Measurements from ENCODE around the gene MUCL1. TPM values are rescaled to one million over a fixed set of nuclear protein-coding genes. Genes with fewer than 3 reads are reported as not detected.
"Not testable (repeated sequence)": the region's sequence is repeated elsewhere in the genome, so short reads cannot be mapped to it uniquely, and the experiment has no call there.

The MUCL1 gene, protein sequence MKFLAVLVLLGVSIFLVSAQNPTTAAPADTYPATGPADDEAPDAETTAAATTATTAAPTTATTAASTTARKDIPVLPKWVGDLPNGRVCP
- not detected for total RNA-seq
- long read RNA-seq, donor 1, result 0 reads
- long read RNA-seq, donor 2, result 0 reads

DNA sequence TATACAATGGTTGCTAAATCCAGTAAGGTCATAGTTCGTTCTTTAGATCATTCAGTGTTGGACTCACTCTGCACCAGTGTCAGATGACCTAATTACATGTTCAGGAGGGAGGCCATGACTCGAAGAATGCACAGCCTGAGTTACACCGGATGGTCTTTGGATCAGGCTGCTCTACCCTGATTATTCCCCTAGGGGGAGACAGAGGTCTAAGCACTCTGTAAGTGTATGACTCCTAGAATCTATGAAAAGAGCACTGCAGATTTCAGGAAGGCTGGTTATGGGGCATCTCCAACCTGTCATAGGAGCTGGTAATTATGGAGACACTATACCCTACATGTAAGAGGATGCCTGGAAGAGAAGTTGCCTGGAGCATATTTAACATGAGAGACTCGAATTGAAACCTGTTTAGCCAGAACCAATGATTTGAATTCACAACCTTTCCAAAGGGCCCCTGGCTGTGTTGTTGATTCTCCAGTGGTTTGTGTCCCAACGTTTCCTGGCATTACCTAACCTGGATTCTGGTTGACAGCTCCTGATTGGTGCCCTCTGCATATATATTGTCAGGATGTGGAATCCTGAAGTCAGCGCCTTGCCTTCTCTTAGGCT, at the start of gene MUCL1:
Gene MUCL1, plus strand, starts transcription at position 584 of the 606 bp plus-strand sequence. CDS start 67 bp downstream, outside the sequence.
- DNase-seq (ENCODE audit: low spot score), result no peak

DNA sequence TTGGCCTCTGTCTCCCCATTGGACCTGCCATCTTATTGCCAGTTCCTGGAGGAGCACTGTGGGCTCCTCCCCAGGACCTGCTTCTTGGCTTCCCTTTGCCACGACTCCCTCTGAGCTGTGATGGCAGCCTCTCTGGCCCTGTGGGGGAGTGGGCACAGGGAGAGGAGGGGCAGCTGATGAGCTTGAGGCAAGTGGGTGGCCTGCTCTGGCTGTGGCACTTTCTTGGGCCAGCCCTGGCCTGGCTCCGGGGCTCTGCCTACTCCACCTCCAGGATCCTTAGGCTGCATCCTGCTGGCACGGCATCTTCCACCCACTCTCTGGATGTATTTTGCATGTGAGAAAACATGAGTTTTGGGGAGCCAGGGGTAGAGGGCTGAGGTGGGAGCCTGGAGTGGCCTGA, 32.6 kb upstream of the MUCL1 start:
- DNase-seq (ENCODE audit: low spot score), result no peak
- intact Hi-C loops (cut with DNase I), result no loop called here

More for the DNA sequence above, at the start of gene MUCL1:
- intact Hi-C loops (cut with DNase I), result no loop called here

DNA sequence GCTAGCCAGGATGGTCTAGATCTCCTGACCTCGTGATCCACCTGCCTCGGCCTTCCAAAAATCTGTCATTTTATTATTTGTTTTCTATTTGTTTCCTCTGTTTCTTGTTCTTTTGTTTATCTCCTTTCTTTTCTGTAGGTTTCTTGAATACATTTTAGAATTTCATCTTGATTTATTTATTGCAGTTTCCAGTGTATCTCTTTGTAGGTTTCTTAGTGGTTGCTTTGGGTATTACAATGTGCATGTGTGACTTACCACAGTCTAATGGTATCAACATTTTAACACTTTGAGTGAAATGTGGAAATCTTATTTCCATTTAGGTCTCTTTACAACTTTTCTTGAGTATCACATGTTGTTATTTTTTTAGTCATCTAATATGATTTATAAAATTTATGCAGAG, 29.9 kb upstream of the MUCL1 start:
- no peak for DNase-seq (ENCODE audit: low spot score)
- intact Hi-C loops (cut with DNase I), result no loop called here

DNA sequence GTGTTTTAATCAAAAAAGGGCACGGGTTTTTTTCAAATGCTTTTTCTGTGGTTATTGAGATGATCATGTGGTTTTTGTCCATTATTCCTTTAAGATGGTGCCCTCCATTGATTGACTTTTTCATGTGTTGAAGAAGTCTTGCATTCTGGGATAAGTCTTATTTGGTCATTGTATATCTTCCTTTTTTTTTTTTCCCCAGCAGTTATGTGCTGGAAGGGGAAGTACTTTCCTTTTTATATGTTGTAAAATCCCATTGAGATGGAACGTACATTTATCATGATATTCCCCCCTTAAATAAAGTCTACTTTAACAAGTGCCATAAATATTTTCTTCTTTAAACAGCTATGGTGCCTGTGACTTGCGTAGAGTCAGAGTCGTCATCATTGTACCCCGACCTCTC, 24.8 kb upstream of the MUCL1 start:
- DNase-seq (ENCODE audit: low spot score), result no peak
- intact Hi-C loops (cut with DNase I), result no loop called here

DNA sequence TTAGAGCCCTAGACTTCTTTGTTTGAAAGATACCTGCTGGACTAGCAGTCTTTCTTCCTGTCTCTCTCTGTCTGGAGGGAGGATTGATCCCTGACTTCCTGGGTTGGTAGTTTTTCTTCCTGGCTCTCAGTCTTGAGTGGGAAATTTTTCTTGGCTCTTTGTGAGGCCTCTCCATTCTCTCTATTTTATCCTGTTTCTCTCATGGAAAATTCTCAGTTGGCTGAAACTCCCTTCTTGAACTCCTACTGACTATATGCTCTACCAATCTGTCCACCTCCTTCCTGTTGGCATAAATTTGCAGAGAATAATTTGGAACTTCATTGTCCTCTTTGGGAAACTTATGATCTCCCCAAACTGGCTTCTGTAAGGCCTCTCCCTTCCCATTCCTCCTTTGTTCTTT, 24.1 kb upstream of the MUCL1 start:
- intact Hi-C loops (cut with DNase I), result no loop called here
- no peak for DNase-seq (ENCODE audit: low spot score)

DNA sequence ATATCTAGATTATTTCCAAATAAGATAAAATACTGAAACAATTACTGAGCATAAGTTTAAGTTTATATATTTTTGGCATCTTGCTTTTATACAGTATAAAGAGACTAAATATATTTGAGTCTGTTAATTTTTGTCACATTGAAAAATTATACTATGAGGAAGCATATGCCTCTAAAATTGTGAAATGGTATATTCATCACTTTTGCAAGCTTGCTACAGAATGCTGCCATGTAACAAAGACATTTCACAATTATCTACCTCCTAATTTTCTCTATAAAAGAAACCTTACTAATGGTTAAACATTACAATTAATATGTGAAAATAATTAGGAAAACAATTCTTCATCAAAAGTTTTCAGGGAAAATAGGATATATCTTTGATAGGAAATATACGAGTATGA, 22.7 kb upstream of the MUCL1 start:
- intact Hi-C loops (cut with DNase I), result no loop called here
- no peak for DNase-seq (ENCODE audit: low spot score)

DNA sequence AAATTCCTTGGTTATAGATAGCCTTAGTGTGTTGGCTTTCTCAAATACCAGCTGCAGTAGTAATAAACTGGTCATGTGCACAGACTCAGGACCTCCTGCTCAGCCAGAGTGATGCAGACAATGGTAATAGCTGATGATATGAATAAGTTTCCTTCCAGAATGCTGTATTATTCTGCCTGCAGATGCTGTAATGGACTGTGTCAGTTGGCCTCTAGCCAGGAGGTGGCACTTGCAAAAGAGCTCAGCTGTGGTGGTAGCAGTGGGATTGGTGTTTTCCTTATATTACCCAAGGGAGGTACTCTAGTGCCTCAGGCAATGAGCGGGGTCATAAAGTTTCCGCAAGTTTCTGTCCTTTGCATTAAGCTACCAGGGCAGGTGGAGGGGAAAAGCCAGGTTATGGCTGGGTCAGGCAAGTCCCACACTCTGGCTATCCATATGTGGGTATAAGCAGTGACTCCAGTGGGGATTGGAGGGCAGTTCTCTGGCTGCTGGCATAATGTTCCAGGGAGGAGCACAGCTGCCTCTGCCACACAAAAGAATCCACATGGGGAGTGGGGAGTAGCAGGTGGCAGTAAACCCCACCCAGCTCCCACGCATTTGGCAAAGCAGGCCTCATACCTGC, 14.0 kb upstream of the MUCL1 start:
- intact Hi-C loops (cut with DNase I), result no loop called here

DNA sequence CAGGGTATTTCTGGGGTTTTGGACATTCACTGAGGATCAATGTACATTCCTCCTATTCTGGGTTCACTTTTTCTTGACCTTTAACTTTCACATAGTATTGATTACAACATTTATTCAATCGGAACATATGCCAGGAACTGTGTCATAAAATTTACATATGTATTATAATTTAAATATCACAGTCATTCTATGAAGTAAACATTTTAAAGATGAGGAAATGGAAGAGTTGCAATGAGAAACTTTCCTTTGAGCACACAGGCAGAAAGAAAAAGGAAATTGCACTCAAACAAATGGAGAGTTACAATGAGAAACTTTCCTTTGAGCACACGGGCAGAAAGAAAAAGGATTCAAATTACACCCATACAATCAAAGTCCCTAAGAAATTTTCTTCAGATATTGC, 3.1 kb downstream of the MUCL1 start:
- DNase-seq (ENCODE audit: low spot score), result no peak
- intact Hi-C loops (cut with DNase I), result no loop called here

More for the DNA sequence above, 14.0 kb upstream of the MUCL1 start:
- no peak for DNase-seq (ENCODE audit: low spot score)

DNA sequence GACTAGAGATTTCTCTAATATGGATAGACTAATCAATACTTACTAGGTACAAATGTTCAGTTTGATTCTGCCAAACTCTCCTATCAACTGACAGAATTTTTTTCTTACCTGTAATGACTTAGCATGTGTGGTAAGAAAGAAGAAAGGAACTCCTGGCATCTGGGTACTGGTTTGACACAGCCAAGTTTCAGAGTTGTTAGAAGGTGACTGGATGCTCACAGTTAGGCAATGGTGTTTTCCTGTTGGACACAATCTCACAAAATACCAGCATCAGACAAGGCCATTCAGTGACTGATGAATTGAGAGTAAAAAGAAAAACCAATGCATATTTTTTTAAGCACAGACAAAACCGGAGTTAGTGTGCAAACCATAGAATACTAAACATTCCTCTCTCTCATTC, 4.2 kb downstream of the MUCL1 start:
- intact Hi-C loops (cut with DNase I), result no loop called here
- DNase-seq (ENCODE audit: low spot score), result no peak

DNA sequence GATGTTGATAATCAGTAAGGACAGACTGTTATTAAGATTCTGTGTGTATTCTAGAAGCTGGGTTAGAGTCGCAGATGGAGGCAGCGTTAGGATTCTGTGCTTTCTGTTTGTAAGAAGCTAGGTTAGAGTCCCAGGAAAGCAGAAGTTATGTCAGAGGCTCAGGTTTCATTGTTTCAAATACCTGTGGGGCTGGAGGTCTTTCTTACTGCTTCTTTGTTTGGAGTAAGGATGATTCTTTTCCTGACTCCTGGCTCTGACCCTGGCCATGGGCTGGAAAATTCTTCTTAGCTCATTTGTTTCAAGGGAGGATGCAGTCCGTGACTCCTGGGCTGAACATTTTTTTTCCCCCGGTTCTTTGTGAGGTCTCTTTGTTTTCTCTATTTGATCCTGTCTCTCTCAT, 5.2 kb downstream of the MUCL1 start:
- no peak for DNase-seq (ENCODE audit: low spot score)
- intact Hi-C loops (cut with DNase I), result no loop called here

DNA sequence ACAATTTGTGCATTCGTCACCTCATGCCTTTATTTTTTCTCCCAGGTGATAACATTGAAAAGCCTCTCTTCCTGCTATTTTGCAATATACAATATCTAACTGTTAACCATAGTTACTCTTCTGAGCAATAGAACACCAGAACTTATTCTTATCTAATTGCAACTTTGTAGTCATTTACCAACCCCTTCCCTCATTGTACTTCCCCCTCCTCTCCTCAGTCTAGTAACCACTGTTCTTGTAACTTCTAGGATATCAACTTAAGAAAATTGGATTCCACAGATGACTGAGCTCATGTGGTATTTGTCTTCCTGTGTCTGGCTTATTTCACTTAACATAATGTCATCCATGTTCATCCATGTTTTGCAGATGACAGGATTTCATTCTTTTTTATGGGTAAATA, 7.6 kb downstream of the MUCL1 start:
- no peak for DNase-seq (ENCODE audit: low spot score)
- intact Hi-C loops (cut with DNase I), result no loop called here

DNA sequence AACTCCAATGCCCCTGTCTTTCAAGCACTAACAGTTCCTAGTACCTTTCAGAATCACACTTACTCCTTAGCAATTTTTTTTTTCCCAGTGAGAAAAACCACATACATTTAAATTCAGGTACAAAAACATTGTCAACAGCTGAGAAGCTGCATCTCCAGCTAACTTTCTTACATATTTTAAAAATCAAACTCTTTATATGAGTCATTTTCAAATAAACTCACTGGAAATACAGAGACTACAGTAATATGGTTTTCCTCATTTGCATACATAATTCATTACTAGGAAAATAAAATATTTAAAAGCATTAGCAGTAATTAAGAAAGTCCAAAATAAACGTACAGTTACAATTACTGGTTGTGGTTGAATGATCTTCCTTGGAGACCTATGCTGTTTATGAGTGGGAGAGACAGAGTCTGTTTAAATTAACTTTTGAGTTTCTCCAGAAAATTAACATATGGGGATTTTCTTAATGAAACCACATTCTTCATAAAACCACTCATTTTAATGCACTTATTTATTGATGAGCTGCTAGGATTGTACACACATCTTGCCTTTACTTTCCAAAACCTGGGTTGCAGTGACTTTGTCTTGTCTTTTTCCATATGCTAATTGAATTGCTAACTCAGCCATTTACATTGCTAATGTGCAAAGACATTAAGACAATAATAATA, 9.8 kb downstream of the MUCL1 start:
- no peak for DNase-seq (ENCODE audit: low spot score)
- intact Hi-C loops (cut with DNase I), result no loop called here

DNA sequence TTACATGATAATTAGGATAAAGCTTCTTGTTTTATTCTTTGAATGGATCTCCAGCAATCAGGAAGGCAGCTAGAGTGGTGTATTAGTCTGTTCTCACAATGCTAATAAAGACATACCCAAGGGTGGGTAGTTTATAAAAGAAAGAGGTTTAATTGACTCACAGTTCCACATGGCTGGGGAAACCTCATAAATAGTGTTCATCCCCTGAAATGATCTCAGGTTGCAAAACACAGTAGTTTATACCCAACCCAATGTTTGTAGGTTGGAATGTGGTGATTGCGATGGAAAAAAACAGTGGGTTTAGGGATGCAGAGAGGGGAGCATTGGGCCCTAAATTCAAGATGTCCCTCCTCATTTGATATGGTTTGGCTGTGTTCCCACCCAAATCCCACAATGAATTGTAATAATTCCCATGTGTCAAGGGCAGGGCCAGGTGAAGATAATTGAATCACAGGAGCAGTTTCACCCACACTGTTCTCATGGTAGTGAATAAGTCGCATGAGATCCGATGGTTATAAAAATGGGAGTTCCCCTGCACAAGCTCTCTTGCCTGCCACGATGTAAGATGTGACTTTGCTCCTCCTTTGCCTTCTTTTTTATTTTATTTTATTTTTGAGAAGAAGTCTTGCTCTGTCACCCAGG, 11.5 kb downstream of the MUCL1 start:
- intact Hi-C loops (cut with DNase I), result loop anchor here in 1 of 2 donors (5.0 kb wide), 1 partner anchor 36 kb away; no protein-coding TSS in a partner anchor
- no peak for DNase-seq (ENCODE audit: low spot score)

DNA sequence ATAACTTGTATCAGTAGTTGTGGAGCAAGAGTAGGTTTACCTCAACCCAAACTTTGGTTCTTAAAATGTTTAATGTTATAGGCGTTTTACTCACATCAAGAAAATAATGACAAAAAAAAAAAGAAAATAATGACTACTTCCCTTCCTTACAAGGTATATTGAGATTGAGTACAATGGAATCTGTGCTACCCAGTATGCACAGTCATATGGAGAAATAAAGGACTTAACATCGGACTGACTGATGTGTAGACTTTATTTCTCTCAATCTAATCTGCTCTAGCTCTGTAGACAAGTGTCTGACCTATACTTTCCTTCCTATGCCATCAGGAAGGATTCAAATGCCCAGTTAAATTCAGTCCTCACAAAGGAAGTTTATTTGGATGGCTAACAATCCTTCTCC, 14.4 kb downstream of the MUCL1 start:
- intact Hi-C loops (cut with DNase I), result loop anchor here in 1 of 2 donors (5.0 kb wide), 1 partner anchor 34 kb away; no protein-coding TSS in a partner anchor
- DNase-seq (ENCODE audit: low spot score), result no peak

DNA sequence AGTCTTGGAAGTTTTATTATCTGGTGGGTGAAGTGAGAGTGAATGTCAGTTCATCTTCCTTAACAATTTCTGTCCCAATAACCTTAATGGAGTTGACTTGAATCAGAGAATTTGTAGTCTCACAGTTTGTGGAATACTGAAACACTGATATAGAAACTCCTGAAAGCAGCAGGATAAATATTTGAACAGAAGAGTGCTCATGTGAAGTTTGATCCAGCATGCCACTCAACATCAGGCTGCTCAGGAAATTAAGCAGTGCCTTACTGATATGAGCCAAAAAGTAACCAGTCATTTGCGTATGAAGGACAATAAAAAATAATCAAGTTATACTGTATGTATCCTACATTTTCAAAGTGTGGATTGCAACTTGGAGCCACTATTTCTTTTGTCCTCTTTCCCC, 15.7 kb downstream of the MUCL1 start:
- intact Hi-C loops (cut with DNase I), result no loop called here
- no peak for DNase-seq (ENCODE audit: low spot score)

DNA sequence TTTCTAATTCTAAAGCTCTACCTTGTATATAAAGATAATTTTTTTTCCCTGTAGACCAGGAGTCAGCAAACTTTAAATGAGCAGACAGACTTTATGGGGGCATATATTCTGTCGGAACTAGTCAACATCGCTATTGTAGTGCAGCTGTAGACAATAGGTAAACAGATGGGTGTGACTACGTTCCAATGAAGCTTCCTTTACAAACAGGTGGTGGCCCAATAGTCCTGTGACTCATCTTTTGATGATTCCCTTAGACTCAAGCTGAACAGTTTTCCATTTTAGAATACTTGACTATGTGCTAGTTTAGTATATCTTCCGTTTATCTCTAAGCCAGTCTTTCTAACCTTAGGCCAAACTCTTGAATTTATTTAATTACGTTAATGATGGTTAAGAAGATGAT, 16.3 kb downstream of the MUCL1 start:
- intact Hi-C loops (cut with DNase I), result no loop called here
- DNase-seq (ENCODE audit: low spot score), result no peak

DNA sequence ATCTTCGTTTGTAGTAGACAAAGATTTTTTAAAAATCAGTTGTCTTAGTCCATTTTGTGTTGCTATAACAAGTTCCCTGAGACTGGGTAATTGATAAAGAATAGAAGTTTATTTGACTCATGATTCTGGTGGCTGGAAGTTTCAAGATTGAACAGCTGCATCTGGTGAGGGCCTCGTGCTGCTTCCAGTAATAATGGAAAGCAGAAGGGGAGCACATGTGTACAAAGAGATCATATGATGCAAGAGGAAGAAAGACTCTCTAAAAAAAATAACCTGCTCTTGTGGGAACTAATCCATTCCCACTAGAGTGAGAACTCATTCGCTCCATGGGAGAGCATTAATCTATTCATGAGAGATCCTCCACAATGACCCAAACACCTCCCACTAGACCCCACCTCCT, 24.8 kb downstream of the MUCL1 start:
- DNase-seq (ENCODE audit: low spot score), result no peak
- intact Hi-C loops (cut with DNase I), result no loop called here

DNA sequence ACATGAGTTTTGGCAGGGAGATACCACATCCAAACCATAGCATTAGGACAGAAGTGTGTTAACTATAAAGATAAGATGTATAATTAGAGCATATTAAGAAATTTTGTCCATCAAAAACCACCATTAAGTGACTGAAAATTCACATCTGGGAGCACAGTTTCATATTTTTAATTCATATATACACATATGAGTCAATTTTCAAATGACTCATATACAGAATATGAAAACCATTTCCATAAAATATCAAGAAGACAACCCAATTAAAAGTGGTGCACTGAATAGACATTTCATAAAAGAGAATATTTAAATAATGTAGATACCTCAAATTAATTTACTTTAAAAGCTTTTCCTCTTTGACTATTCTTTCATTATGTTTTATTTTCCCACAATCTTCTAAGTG, 25.3 kb downstream of the MUCL1 start:
- intact Hi-C loops (cut with DNase I), result no loop called here
- no peak for DNase-seq (ENCODE audit: low spot score)

DNA sequence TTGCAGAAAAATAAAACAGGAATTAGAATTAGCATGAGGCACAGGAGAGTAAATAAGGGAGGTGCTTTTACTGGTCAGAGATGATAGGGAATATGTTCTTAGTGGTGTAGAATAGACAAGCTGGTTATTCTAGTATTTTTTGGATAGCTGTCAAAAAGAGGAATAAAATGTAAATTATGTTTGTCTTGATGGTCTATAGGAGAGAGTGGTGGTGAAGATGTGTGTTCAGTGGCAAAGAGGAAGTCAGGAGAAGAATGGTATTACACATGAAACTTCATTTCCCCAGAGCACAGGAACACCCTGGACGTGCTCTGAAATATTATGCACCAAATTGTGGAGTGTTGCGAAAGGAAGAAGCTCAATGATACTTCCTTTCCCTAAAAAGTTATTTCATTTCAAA, 27.8 kb downstream of the MUCL1 start:
- intact Hi-C loops (cut with DNase I), result no loop called here
- DNase-seq (ENCODE audit: low spot score), result no peak

DNA sequence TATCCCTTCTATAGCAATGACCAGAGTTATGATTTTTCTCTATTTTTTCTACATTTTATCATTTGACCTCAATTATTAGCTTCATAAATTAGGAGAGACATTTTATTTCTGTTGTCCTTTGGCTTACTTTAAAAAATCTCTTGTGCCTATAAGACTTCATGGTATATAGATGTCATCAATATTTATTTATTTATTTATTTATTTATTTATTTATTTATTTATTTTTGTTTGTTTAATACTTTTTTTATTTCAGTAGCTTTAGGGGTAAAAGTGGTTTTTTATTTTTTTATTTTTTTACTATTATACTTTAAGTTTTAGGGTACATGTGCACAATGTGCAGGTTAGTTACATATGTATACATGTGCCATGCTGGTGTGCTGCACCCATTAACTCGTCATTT, 28.3 kb downstream of the MUCL1 start:
- DNase-seq (ENCODE audit: low spot score); intact Hi-C loops (cut with DNase I): not testable (repeated sequence)

Data from posterior vena cava (tissue), 2 donors.